ENCODE results near the gene TBL1X. TPM values are rescaled to one million over a fixed set of nuclear protein-coding genes. Genes with fewer than 3 reads are reported as not detected.

TBL1X gene
- total and polyA plus RNA-seq, 7 donors: 6.5 to 25.8 (median 16.1) TPM

DNA sequence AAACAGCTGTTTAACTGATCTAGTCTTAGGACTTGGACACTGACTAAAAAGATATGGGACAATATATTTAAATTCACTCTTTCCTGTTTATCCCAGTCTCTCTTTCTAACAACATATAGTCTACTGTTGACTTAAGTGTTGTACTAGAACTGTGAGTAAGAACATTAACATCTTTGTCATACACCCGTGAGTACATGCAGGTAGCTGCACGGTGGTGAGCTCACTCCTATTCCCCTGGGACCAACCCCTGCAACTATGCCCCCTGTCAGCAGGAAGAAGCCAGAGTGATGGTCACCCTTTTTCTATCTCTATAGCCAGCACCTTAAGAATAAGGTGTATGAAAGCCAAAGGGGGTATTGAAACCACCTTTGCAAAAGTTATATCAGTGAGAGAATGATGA, 17.6 kb downstream of the TBL1X start:
- intact Hi-C loops (cut with DNase I): no loop called here
- Histone ChIP-seq H3K27me3 (no peaks in the 10 kb centered on the region), H3K9me3 (no peaks in the 10 kb centered on the region), H3K36me3 (no peaks in the 10 kb centered on the region), H3K4me3 (no peak overlapping the region), H3K4me1 (peaks cover 0 to 4% (median 0%) of the 10 kb centered on the region in 4 donors), H3K27ac (no peak overlapping the region)
- 83 to 85% methylated on average over 2 of the region's 2 CpGs for WGBS, 2 donors
- no peak for DNase-seq
- TF ChIP-seq POLR2AphosphoS5 (IDR thresholded peaks at IDR 0.05) (no peak), EP300 (IDR thresholded peaks at IDR 0.05) (no peak), POLR2A (IDR thresholded peaks at IDR 0.05) (no peak)
- TF ChIP-seq, protein P1, sequence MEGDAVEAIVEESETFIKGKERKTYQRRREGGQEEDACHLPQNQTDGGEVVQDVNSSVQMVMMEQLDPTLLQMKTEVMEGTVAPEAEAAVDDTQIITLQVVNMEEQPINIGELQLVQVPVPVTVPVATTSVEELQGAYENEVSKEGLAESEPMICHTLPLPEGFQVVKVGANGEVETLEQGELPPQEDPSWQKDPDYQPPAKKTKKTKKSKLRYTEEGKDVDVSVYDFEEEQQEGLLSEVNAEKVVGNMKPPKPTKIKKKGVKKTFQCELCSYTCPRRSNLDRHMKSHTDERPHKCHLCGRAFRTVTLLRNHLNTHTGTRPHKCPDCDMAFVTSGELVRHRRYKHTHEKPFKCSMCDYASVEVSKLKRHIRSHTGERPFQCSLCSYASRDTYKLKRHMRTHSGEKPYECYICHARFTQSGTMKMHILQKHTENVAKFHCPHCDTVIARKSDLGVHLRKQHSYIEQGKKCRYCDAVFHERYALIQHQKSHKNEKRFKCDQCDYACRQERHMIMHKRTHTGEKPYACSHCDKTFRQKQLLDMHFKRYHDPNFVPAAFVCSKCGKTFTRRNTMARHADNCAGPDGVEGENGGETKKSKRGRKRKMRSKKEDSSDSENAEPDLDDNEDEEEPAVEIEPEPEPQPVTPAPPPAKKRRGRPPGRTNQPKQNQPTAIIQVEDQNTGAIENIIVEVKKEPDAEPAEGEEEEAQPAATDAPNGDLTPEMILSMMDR (IDR thresholded peaks at IDR 0.05): no peak

DNA sequence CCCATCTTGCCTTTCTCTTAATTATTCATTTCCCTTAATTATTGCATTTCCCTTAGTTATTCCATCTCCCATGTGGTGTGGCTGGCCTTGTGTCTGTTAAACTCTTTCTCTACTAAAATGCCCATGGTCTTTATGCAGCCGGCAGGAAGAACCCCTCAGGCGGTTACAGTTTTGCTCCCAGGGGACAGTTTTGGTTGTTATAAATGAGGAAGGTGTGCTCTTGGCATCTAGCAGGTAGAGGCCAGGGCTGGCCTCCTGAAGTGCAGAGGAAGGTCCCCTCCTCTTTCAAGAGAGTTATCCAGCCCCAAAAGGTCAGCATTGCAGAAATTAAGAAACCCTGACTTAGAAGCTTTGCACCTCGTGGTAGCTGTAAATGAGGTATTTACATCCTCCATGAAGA, 18.0 kb downstream of the TBL1X start:
- no peaks in the 10 kb centered on the region for H3K27me3 ChIP-seq
- no peaks in the 10 kb centered on the region for H3K36me3 ChIP-seq
- intact Hi-C loops (cut with DNase I): no loop called here
- TF ChIP-seq POLR2AphosphoS5 (IDR thresholded peaks at IDR 0.05): no peak
- no peak for TF ChIP-seq POLR2A (IDR thresholded peaks at IDR 0.05)
- TF ChIP-seq EP300 (IDR thresholded peaks at IDR 0.05): no peak
- TF ChIP-seq, protein P1 (IDR thresholded peaks at IDR 0.05): no peak
- WGBS, 2 donors: 65 to 78% methylated on average over 3 of the region's 3 CpGs
- peaks cover 0 to 4% (median 0%) of the 10 kb centered on the region in 4 donors for H3K4me1 ChIP-seq
- no peak for DNase-seq
- H3K4me3 ChIP-seq: no peak overlapping the region
- no peak overlapping the region for H3K27ac ChIP-seq
- no peaks in the 10 kb centered on the region for H3K9me3 ChIP-seq

DNA sequence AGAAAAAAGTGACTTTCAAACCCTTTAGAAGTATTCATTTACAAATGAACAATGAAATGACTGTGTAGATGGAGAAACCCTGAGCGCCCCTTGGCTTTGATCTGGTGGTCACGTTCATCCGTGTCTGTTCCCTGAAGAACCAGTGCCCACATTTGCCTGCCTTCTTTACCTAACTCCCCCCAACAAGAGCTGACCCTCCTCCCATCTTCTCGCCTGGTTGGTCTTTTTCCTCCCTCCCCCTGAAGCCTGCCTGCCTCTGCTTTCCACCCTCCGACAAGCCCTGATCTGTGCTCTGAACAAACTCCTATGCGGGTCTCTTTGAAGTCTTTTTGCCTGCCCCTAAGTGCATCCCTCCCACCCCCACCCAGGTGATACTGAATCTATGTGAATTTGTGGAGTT, 18.5 kb downstream of the TBL1X start:
- TF ChIP-seq EP300 (IDR thresholded peaks at IDR 0.05) (no peak), POLR2A (IDR thresholded peaks at IDR 0.05) (no peak), POLR2AphosphoS5 (IDR thresholded peaks at IDR 0.05) (no peak)
- TF ChIP-seq, protein P1 (IDR thresholded peaks at IDR 0.05): no peak
- Histone ChIP-seq H3K9me3 (no peaks in the 10 kb centered on the region), H3K27ac (no peak overlapping the region), H3K36me3 (no peaks in the 10 kb centered on the region), H3K4me3 (no peak overlapping the region), H3K27me3 (no peaks in the 10 kb centered on the region), H3K4me1 (peaks cover 0 to 4% (median 0%) of the 10 kb centered on the region in 4 donors)
- 84 to 94% methylated on average over 6 of the region's 6 CpGs for WGBS, 2 donors
- no peak for DNase-seq
- intact Hi-C loops (cut with DNase I): no loop called here

DNA sequence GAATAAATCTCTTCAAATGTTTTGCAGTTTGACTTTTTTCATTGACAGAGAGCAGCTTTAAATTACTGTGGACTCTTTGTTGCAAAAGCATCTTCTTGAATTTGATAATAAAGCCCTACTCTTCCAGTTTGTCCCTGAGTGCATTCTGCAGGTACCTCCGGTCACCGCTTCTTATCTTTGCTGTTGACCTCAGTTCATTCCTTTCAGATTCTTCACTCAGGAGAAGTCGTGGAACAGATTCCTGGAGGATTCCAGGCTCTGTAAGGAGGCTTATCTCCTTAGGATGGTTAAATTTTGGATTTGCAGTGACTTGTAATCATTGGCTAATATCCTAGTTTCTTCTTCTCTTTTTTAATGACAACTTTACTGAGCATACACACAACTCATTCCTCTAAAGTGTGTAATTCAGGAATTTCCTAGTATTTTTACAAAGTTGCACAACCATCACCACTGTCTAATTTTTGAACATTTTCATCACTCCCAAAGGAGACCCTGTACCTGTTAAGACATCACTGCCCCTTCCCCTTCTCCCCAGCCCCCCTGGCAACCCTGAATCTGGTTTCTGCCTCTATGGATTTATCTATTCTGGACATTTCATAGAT, 22.0 kb downstream of the TBL1X start:
- Histone ChIP-seq H3K4me1 (peaks cover 0 to 5% (median under 1%) of the 10 kb centered on the region in 4 donors), H3K36me3 (no peaks in the 10 kb centered on the region), H3K4me3 (no peak overlapping the region), H3K27ac (no peak overlapping the region), H3K27me3 (no peaks in the 10 kb centered on the region), H3K9me3 (no peaks in the 10 kb centered on the region)
- intact Hi-C loops (cut with DNase I): no loop called here
- no peak for TF ChIP-seq POLR2AphosphoS5 (IDR thresholded peaks at IDR 0.05)
- TF ChIP-seq, protein P1 (IDR thresholded peaks at IDR 0.05): no peak
- TF ChIP-seq POLR2A (IDR thresholded peaks at IDR 0.05): no peak
- DNase-seq: no peak
- WGBS, 2 donors: 89 to 93% methylated on average over 3 of the region's 3 CpGs

DNA sequence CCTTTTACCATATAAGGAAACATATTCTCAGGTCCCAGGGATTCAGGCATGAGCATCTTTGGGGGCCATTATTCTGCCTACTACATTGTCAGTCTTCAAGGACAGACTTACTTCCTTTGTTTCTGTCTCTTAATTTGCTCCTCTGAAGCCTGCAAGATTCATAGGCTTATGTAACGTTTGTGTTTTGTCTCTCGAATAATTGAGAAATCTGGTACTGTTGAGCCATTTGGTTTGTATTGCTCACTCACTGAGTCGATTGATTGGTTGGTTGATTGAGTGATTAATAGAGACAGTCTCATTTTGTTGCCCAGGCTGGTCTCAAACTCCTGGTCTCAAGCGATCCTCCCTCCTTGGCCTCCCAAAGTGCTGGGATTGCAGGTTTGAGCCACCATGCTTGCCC, 23.7 kb downstream of the TBL1X start:
- Histone ChIP-seq H3K27ac (no peak overlapping the region), H3K9me3 (no peaks in the 10 kb centered on the region), H3K27me3 (no peaks in the 10 kb centered on the region), H3K36me3 (no peaks in the 10 kb centered on the region), H3K4me1 (peaks cover 0 to 8% (median 3%) of the 10 kb centered on the region in 4 donors), H3K4me3 (no peak overlapping the region)
- DNase-seq: no peak
- TF ChIP-seq, protein P1 (IDR thresholded peaks at IDR 0.05): no peak
- TF ChIP-seq POLR2A (IDR thresholded peaks at IDR 0.05) (no peak), POLR2AphosphoS5 (IDR thresholded peaks at IDR 0.05) (no peak)
- intact Hi-C loops (cut with DNase I): no loop called here
- 71 to 73% methylated on average over 4 of the region's 4 CpGs for WGBS, 2 donors
